Measurements from ENCODE around the gene UQCC2.

The UQCC2 gene

DNA sequence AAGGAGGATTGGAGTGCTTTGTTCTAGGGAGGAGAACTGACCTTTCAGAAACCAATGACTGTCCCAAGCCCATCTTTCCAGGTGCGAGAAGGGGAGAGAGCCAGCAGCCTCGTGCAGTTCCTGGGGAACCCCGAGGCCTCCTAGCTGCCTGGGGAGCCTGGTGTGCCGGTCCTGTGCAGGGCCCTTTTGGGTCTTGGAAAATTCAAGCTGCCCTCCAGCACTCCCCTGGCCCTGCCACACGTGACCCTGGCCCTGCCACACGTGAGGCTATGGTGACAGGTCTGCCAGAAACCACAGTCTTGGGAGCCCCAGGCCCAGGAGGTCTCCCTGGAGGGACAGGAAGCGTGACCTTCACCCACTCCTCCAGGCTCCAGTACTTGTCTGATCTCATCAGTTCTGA lies 19.5 kb upstream of the UQCC2 start:
- Histone ChIP-seq H3K27ac (ENCODE audit: low read depth, low read length) (no peak overlapping the region), H3K36me3 (ENCODE audit: insufficient read depth, low read length) (no peaks in the 10 kb centered on the region), H3K27me3 (ENCODE audit: control insufficient read depth in 1 of 2, insufficient read depth in 2 of 2, low read length in 2 of 2) (no peaks in the 10 kb centered on the region), H3K4me1 (ENCODE audit: insufficient read depth, low read length) (no peaks in the 10 kb centered on the region), H3K4me3 (ENCODE audit: low read depth in 1 of 2, low read length in 2 of 2) (no peak overlapping the region), H3K9ac (ENCODE audit: low read length) (no peak overlapping the region), H3K9me3 (ENCODE audit: low read length) (no peaks in the 10 kb centered on the region)

DNA sequence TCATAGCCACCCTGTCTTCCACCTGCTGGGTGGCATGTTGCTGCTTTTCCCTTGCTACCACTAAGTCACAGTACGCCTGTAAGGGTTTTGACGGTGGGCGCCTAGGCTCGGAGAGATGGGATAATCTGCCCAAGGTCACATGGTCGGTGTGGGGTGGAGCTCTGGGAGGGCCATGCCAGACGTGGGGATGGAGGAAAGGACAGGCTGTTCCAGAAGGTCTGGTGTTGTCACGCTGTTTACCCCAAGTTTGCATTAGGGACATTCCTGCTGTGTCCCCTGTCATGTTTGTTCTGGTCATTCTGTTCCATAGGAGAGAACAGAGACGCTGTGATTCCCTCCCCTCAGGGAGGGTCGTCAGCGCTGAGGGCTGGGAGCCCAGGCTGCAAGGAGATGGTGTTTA lies 19.1 kb upstream of the UQCC2 start:
- no peak overlapping the region for H3K4me3 ChIP-seq (ENCODE audit: low read depth in 1 of 2, low read length in 2 of 2)
- no peaks in the 10 kb centered on the region for H3K27me3 ChIP-seq (ENCODE audit: control insufficient read depth in 1 of 2, insufficient read depth in 2 of 2, low read length in 2 of 2)
- no peak overlapping the region for H3K27ac ChIP-seq (ENCODE audit: low read depth, low read length)
- no peak overlapping the region for H3K9ac ChIP-seq (ENCODE audit: low read length)
- no peaks in the 10 kb centered on the region for H3K36me3 ChIP-seq (ENCODE audit: insufficient read depth, low read length)
- no peaks in the 10 kb centered on the region for H3K9me3 ChIP-seq (ENCODE audit: low read length)
- no peaks in the 10 kb centered on the region for H3K4me1 ChIP-seq (ENCODE audit: insufficient read depth, low read length)

DNA sequence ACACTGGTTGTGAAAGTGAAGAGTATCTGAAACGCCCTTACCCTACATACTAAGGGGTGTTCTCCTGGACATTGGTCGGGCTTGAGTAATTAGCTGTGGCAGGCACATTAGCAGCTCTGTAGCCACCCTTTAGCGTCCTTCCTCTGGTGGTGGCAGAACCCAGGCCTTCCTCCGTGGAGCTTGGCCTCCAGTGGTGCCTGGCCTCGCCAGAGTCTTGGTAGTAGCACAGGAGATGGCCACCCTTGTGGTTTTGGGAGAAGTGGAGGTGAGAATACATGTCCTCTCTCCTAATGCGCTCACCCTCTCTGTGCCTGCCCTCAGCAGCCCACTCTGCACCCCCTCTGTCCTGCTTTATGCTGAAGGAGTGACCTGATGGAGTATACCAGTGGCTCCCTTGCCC lies 17.6 kb upstream of the UQCC2 start:
- no peaks in the 10 kb centered on the region for H3K9me3 ChIP-seq (ENCODE audit: low read length)
- H3K27ac ChIP-seq (ENCODE audit: low read depth, low read length), result no peak overlapping the region
- no peak overlapping the region for H3K4me3 ChIP-seq (ENCODE audit: low read depth in 1 of 2, low read length in 2 of 2)
- no peaks in the 10 kb centered on the region for H3K27me3 ChIP-seq (ENCODE audit: control insufficient read depth in 1 of 2, insufficient read depth in 2 of 2, low read length in 2 of 2)
- no peak overlapping the region for H3K9ac ChIP-seq (ENCODE audit: low read length)
- H3K36me3 ChIP-seq (ENCODE audit: insufficient read depth, low read length), result no peaks in the 10 kb centered on the region
- H3K4me1 ChIP-seq (ENCODE audit: insufficient read depth, low read length), result no peaks in the 10 kb centered on the region

- H3K36me3 ChIP-seq (ENCODE audit: insufficient read depth, low read length), result no peaks in the 10 kb centered on the region
- H3K4me3 ChIP-seq (ENCODE audit: low read depth in 1 of 2, low read length in 2 of 2), result no peak overlapping the region
- no peak overlapping the region for H3K27ac ChIP-seq (ENCODE audit: low read depth, low read length)
- no peak overlapping the region for H3K9ac ChIP-seq (ENCODE audit: low read length)
- H3K9me3 ChIP-seq (ENCODE audit: low read length), result no peaks in the 10 kb centered on the region
- H3K27me3 ChIP-seq (ENCODE audit: control insufficient read depth in 1 of 2, insufficient read depth in 2 of 2, low read length in 2 of 2), result no peaks in the 10 kb centered on the region
- peaks cover 2% of the 10 kb centered on the region for H3K4me1 ChIP-seq (ENCODE audit: insufficient read depth, low read length)
Observed at GRCh38 chr6:33728438-33728837, 16.9 kb upstream of the UQCC2 start.

DNA sequence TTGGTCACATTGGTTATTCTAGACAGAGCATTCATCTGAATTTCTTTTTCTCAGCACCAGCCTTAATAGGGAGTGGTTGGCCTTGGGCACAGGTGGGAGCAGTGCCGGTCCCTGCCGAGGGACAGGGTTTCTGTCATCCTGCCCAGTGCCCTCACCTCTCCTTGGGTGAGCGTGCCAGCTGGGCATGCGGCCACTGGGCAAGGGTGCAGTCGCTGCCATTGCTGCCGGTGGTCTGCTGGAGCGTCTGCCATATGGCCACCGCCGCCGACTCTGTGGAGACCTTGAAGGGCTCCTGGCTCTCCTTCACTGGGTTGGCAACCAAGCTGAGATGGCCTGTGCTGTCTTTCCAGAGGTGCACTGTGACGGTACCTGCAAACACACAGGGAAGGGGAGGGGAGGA lies 16.4 kb upstream of the UQCC2 start:
- no peak overlapping the region for H3K27ac ChIP-seq (ENCODE audit: low read depth, low read length)

GRCh38 chr6:33727126-33727525 lies 15.6 kb upstream of the UQCC2 start:
- Histone ChIP-seq H3K9ac (ENCODE audit: low read length) (no peak overlapping the region), H3K27ac (ENCODE audit: low read depth, low read length) (no peak overlapping the region), H3K36me3 (ENCODE audit: insufficient read depth, low read length) (no peaks in the 10 kb centered on the region), H3K4me3 (ENCODE audit: low read depth in 1 of 2, low read length in 2 of 2) (no peak overlapping the region), H3K4me1 (ENCODE audit: insufficient read depth, low read length) (peaks cover 9% of the 10 kb centered on the region), H3K9me3 (ENCODE audit: low read length) (no peaks in the 10 kb centered on the region), H3K27me3 (ENCODE audit: control insufficient read depth in 1 of 2, insufficient read depth in 2 of 2, low read length in 2 of 2) (no peaks in the 10 kb centered on the region)

More for the DNA sequence above, 16.4 kb upstream of the UQCC2 start:
- Histone ChIP-seq H3K27me3 (ENCODE audit: control insufficient read depth in 1 of 2, insufficient read depth in 2 of 2, low read length in 2 of 2) (no peaks in the 10 kb centered on the region), H3K9me3 (ENCODE audit: low read length) (no peaks in the 10 kb centered on the region), H3K4me1 (ENCODE audit: insufficient read depth, low read length) (peaks cover 7% of the 10 kb centered on the region), H3K36me3 (ENCODE audit: insufficient read depth, low read length) (no peaks in the 10 kb centered on the region), H3K9ac (ENCODE audit: low read length) (no peak overlapping the region), H3K4me3 (ENCODE audit: low read depth in 1 of 2, low read length in 2 of 2) (no peak overlapping the region)

DNA sequence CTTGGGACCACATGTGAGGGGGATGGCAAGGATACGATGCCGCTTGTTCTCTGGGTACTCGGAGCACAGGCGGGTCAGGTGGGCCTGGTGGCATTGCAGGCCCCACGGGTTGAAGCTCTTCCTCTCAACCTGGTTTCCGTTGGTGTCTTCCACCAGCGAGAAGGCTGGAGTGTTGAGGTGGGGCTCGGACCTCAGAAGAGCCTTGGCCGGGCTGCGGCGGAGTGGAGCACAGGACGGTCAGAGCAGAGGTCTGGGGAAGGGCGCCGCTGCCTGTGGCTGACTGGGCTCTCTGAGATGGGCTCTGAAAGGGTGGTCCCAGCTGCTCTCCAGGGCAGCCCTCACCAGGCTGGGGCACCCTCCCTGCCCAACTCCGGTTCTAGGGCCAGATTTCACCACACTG lies 15.2 kb upstream of the UQCC2 start:
- H3K36me3 ChIP-seq (ENCODE audit: insufficient read depth, low read length), result no peaks in the 10 kb centered on the region
- H3K4me3 ChIP-seq (ENCODE audit: low read depth in 1 of 2, low read length in 2 of 2), result no peak overlapping the region
- no peak overlapping the region for H3K9ac ChIP-seq (ENCODE audit: low read length)
- H3K4me1 ChIP-seq (ENCODE audit: insufficient read depth, low read length), result peaks cover 9% of the 10 kb centered on the region
- H3K27ac ChIP-seq (ENCODE audit: low read depth, low read length), result no peak overlapping the region
- H3K9me3 ChIP-seq (ENCODE audit: low read length), result no peaks in the 10 kb centered on the region
- no peaks in the 10 kb centered on the region for H3K27me3 ChIP-seq (ENCODE audit: control insufficient read depth in 1 of 2, insufficient read depth in 2 of 2, low read length in 2 of 2)

- Histone ChIP-seq H3K9me3 (ENCODE audit: low read length) (no peaks in the 10 kb centered on the region), H3K36me3 (ENCODE audit: insufficient read depth, low read length) (no peaks in the 10 kb centered on the region), H3K4me3 (ENCODE audit: low read depth in 1 of 2, low read length in 2 of 2) (no peak overlapping the region), H3K9ac (ENCODE audit: low read length) (no peak overlapping the region), H3K27ac (ENCODE audit: low read depth, low read length) (no peak overlapping the region), H3K4me1 (ENCODE audit: insufficient read depth, low read length) (peaks cover 9% of the 10 kb centered on the region), H3K27me3 (ENCODE audit: control insufficient read depth in 1 of 2, insufficient read depth in 2 of 2, low read length in 2 of 2) (no peaks in the 10 kb centered on the region)
Observed at GRCh38 chr6:33725891-33726673, 14.6 kb upstream of the UQCC2 start.

DNA sequence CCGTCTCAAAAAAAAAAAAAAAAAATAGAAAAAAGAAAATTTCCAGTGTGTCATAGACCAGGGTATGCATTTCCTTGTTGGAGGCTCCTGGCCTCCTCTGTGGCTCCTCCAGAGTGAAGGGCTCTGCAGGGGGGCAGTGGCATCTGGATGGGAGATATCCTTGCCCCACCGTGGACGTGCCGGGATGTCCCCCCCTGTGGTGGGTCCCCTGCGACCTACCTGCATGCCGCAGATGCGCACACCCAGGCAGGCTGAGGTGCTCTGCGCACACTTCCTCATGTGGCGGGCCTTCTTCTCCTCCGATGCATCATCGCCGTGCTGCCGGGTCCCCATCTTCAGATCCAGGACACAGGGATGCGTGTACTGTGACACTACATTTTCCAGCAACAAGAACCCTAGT lies 13.7 kb upstream of the UQCC2 start:
- Histone ChIP-seq H3K36me3 (ENCODE audit: insufficient read depth, low read length) (no peaks in the 10 kb centered on the region), H3K4me1 (ENCODE audit: insufficient read depth, low read length) (peaks cover 9% of the 10 kb centered on the region), H3K9ac (ENCODE audit: low read length) (no peak overlapping the region), H3K27ac (ENCODE audit: low read depth, low read length) (no peak overlapping the region), H3K27me3 (ENCODE audit: control insufficient read depth in 1 of 2, insufficient read depth in 2 of 2, low read length in 2 of 2) (no peaks in the 10 kb centered on the region), H3K9me3 (ENCODE audit: low read length) (no peaks in the 10 kb centered on the region), H3K4me3 (ENCODE audit: low read depth in 1 of 2, low read length in 2 of 2) (no peak overlapping the region)

DNA sequence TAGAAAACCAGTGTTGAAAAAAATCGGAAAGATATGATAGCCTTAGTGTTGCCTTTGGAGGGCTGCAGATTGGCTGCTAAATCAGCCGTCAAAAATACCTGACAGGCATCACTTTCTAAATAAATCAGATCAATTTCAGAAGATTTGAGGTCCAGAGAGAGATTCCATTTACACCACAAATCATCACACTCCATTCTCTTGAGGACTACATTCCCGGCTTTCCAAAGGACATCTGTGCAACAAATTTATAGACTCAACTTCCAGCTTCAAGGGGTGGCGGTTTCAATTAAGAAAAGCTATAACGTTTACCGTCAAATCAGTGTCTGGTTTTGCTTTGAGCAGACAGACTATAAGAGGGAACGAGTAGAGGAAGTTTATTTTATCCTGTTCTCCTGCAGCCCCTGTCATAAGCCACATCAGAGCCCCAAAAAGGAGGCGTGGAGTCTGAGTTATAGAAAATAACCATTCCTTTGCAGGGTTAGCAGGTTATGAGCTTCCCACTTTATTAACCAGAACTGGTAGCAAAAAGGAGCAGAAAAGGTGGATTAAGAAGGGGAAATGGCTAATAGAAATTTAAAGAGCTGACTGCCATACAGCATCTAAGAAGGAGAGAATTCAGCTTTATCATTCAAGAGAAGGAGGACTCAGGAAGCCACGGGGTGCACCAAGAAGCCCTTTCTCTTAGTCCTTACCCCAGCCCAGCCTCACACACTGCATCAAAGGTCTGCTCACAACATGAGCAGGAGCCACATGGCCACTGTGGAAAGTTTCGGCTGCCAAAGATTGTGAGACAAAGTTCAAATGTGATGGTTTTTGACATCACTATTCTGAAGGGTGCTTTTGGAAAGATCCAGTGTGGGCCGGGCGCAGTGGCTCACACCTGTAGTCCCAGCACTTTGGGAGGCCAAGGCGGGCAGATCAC lies 12.9 kb upstream of the UQCC2 start:
- no peaks in the 10 kb centered on the region for H3K36me3 ChIP-seq (ENCODE audit: insufficient read depth, low read length)
- H3K4me1 ChIP-seq (ENCODE audit: insufficient read depth, low read length), result peaks cover 9% of the 10 kb centered on the region
- H3K27ac ChIP-seq (ENCODE audit: low read depth, low read length), result no peak overlapping the region
- H3K4me3 ChIP-seq (ENCODE audit: low read depth in 1 of 2, low read length in 2 of 2), result no peak overlapping the region
- H3K9ac ChIP-seq (ENCODE audit: low read length), result no peak overlapping the region
- H3K27me3 ChIP-seq (ENCODE audit: control insufficient read depth in 1 of 2, insufficient read depth in 2 of 2, low read length in 2 of 2), result no peaks in the 10 kb centered on the region
- H3K9me3 ChIP-seq (ENCODE audit: low read length), result no peaks in the 10 kb centered on the region

- Histone ChIP-seq H3K27me3 (ENCODE audit: control insufficient read depth in 1 of 2, insufficient read depth in 2 of 2, low read length in 2 of 2) (no peaks in the 10 kb centered on the region), H3K9me3 (ENCODE audit: low read length) (no peaks in the 10 kb centered on the region), H3K4me1 (ENCODE audit: insufficient read depth, low read length) (peaks cover 9% of the 10 kb centered on the region), H3K9ac (ENCODE audit: low read length) (no peak overlapping the region), H3K36me3 (ENCODE audit: insufficient read depth, low read length) (no peaks in the 10 kb centered on the region), H3K4me3 (ENCODE audit: low read depth in 1 of 2, low read length in 2 of 2) (no peak overlapping the region), H3K27ac (ENCODE audit: low read depth, low read length) (no peak overlapping the region)
Observed at GRCh38 chr6:33723371-33724085, 12.0 kb upstream of the UQCC2 start.
